ENCODE results near the gene MAP2K3. TPM values are rescaled to one million over a fixed set of nuclear protein-coding genes. Genes with fewer than 3 reads are reported as not detected.

Gene MAP2K3
- total and polyA plus RNA-seq, 8 donors = 22.6 to 101 (median 40.9) TPM

DNA sequence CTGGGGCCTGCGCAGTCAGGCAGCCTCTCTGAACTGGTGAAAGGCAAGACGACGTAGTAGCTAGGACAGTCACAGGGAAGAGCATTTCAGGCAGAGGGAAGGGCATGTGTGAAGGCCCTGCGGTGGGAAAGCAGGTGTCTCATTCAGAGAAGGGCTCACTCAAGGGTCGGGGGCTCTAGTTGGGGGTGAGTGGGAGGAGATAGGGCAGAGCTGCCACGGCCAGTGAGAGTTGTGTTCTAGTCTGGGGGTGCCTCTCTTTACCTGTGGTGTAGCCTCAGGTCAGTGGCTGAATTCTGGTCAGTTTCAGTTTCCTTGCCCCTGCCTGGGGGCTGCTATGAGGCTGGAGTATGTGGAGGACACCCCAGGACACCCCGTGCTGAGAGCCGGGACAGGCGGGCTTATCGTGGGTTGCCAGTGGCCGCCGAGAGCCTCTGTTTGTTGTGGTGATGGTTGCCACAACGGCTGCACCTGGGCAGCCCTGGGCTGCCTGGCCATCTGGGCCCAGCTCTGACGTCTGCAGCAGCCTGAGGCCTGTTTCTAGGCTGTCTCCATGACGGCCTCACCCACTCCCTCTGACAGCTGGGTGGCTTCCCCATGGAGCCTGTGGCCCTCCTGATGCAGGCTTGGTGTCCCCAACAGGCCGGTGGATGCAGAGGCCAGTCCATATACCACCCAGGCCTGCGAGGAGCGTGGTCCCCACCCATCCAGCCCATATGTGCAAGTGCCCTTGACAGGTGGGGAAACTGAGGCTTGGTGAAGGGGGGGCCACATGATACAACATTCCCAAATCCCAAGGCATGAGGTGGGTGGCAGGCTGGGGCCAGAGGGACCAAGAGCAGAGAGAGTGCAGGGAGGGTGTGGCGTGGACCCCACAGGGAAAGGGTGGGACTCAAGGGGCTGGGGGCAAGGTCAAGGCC lies 10.8 kb downstream of the MAP2K3 start:
- peaks cover 0 to 5% (median 0%) of the 10 kb centered on the region in 4 donors for H3K9me3 ChIP-seq
- H3K4me3 ChIP-seq = no peak overlapping the region
- intact Hi-C loops (cut with DNase I; ENCODE audit: low total_unique reads) = no loop called here
- H3K4me1 ChIP-seq = peaks cover 24 to 67% (median 57%) of the 10 kb centered on the region in 4 donors
- peak overlapping the region in 4 of 5 donors; percentile 1 to 61 (median 22) for H3K27ac ChIP-seq
- DNase-seq = peak; percentile 79 to 81
- H3K27me3 ChIP-seq = no peaks in the 10 kb centered on the region
- 63 to 69% (median 67%) methylated on average over 18 to 19 of the region's 19 CpGs for WGBS, 5 donors
- peaks cover 22 to 55% (median 37%) of the 10 kb centered on the region in 4 donors for H3K36me3 ChIP-seq
- TF ChIP-seq POLR2A (IDR thresholded peaks at IDR 0.05) = no peak
- peak in 1 of 3 donors; percentile 20 for TF ChIP-seq POLR2AphosphoS5 (IDR thresholded peaks at IDR 0.05)
- TF ChIP-seq CTCF (IDR thresholded peaks at IDR 0.05) = no peak
- TF ChIP-seq EP300 (IDR thresholded peaks at IDR 0.05) = no peak

DNA sequence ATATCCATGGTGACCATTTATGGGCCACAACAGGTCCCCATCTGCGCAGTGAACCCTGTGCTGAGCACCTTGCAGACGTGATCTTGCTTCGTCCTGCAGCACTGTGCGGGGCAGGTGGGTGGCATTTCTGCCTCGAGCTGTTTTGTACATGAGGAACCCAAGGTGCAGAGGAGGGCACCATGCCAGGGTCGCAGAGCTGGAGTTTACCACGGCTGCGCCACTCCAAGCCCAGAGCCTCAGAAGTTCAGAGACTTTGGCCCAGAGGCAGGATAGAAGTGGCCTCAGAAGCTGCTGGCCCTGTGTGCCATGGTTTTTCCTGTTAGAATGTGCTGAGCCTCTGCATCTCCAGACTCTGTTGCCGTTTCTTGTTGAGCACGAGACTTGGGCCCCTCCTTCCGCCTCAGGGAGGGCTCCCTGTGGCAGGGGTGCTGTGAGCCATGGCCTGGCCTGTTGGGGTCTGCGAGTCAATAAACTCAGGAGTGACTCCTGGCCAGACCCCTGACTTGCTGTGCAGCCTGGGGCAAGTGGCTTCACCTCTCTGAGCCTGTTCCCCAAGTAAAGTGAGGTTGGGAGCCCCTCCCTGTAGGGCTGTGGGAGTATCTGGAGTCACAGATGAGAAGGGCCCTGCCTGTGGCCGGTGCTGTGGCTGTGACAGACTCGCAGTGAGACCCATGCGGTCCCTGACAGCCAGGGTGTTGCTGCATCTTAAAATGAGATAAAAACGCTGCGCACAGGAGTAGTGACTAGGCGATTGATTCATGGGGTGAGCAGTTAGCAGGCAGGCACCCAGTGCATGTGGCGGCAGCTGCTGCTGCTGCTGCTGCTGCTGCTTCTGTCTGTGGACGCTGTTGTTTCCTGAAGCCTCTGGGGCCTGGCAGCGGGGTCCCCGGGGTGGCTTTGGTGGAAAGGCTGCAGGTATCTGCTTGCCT lies 11.8 kb downstream of the MAP2K3 start:
- Histone ChIP-seq H3K27ac (peak overlapping the region in 1 of 5 donors; percentile 36), H3K4me3 (no peak overlapping the region), H3K4me1 (peaks cover 23 to 56% (median 47%) of the 10 kb centered on the region in 4 donors), H3K9me3 (peaks cover 0 to 5% (median 0%) of the 10 kb centered on the region in 4 donors), H3K36me3 (peaks cover 32 to 64% (median 47%) of the 10 kb centered on the region in 4 donors), H3K27me3 (no peaks in the 10 kb centered on the region)
- peak in 1 of 2 donors; percentile 73 for DNase-seq
- whole genome bisulfite sequencing, 5 donors = 56 to 66% (median 61%) methylated on average over 22 of the region's 22 CpGs
- TF ChIP-seq POLR2A (IDR thresholded peaks at IDR 0.05) (no peak), EP300 (IDR thresholded peaks at IDR 0.05) (no peak)
- intact Hi-C loops (cut with DNase I; ENCODE audit: low total_unique reads) = no loop called here

DNA sequence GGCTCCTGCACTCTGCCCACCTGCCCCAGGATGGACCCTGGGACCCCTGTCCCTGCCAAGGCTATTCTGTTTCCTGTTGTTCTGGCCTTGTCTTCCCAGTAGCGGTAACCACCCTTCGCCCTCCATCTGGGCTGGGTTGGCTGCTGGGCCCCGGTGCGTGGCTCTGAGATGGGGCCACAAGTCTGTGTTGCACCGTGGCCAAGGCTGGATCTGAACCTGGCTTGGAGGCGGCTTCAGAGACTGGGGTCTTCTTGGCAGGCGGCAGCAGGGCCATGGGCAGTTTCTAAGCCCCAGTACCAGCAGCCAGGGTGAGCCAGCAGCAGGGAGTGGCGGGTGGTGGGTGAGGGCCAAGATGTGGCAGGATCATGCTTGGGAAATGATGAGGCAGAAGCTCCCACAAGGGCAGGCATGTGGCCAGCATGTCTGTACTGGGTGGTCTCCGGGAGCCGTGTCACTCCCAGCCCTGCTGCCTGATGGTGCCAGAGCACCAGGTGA lies 12.6 kb downstream of the MAP2K3 start:
- intact Hi-C loops (cut with DNase I; ENCODE audit: low total_unique reads) = no loop called here
- Histone ChIP-seq H3K27ac (peak overlapping the region in 1 of 5 donors; percentile 36), H3K36me3 (peaks cover 38 to 64% (median 48%) of the 10 kb centered on the region in 4 donors), H3K4me1 (peaks cover 18 to 50% (median 41%) of the 10 kb centered on the region in 4 donors), H3K27me3 (no peaks in the 10 kb centered on the region), H3K4me3 (no peak overlapping the region), H3K9me3 (peaks cover 0 to 2% (median 0%) of the 10 kb centered on the region in 4 donors)
- no peak for TF ChIP-seq CTCF (IDR thresholded peaks at IDR 0.05)
- TF ChIP-seq POLR2AphosphoS5 (IDR thresholded peaks at IDR 0.05) = no peak
- TF ChIP-seq EP300 (IDR thresholded peaks at IDR 0.05) = no peak
- no peak for TF ChIP-seq POLR2A (IDR thresholded peaks at IDR 0.05)
- no peak for DNase-seq
- WGBS, 5 donors = 65 to 73% (median 68%) methylated on average over 10 of the region's 10 CpGs

DNA sequence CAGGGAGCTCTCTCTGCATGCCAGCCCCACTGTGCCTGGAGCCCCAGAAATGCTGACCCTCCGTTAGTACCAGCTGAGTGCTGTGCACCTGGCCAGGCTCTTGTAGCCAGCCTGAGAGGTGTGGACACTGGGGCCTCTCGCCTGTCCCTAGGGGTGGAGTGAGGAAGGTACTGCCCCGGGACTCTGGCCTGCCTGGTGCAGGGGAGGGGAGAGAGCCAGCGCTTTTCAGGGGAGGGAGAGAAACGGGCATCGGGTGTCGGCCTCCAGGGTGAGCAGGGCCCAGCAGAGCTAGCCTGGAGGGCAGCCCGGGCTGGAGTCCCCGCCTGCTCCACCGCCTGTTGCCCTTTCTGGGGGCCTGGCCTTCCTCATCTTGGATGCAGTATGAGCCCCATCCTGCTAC lies 13.1 kb downstream of the MAP2K3 start:
- no peak for DNase-seq
- Histone ChIP-seq H3K27me3 (no peaks in the 10 kb centered on the region), H3K4me3 (no peak overlapping the region), H3K27ac (no peak overlapping the region), H3K4me1 (peaks cover 18 to 50% (median 40%) of the 10 kb centered on the region in 4 donors), H3K36me3 (peaks cover 43 to 66% (median 51%) of the 10 kb centered on the region in 4 donors), H3K9me3 (no peaks in the 10 kb centered on the region)
- intact Hi-C loops (cut with DNase I; ENCODE audit: low total_unique reads) = no loop called here
- TF ChIP-seq POLR2A (IDR thresholded peaks at IDR 0.05) (no peak), POLR2AphosphoS5 (IDR thresholded peaks at IDR 0.05) (no peak), CTCF (IDR thresholded peaks at IDR 0.05) (no peak), EP300 (IDR thresholded peaks at IDR 0.05) (no peak)
- WGBS, 5 donors = 47 to 67% (median 51%) methylated on average over 6 to 10 of the region's 10 CpGs

Data from stomach (tissue), 9 donors.